OCI-LY3 (cell line): ENCODE data around the gene ABHD17A.

Experiments
- EZH2phosphoT487 ChIP-seq: fragments of 200-600 bp; shearing (Covaris generic); IDR thresholded peaks from 2 replicates; pipeline ENCODE4 v1.6.1; 2018; ENCODE audit warnings: antibody characterized with exemption, mixed run types, low read depth
- TF ChIP-seq, protein P1 (sequence below): fragments of 200-600, 300-600 bp; sonication (generic); IDR thresholded peaks from 2 replicates; pipeline ENCODE4 v1.5.1; 2014; ENCODE audit warnings: antibody characterized with exemption, low read length, low read depth

DNA sequence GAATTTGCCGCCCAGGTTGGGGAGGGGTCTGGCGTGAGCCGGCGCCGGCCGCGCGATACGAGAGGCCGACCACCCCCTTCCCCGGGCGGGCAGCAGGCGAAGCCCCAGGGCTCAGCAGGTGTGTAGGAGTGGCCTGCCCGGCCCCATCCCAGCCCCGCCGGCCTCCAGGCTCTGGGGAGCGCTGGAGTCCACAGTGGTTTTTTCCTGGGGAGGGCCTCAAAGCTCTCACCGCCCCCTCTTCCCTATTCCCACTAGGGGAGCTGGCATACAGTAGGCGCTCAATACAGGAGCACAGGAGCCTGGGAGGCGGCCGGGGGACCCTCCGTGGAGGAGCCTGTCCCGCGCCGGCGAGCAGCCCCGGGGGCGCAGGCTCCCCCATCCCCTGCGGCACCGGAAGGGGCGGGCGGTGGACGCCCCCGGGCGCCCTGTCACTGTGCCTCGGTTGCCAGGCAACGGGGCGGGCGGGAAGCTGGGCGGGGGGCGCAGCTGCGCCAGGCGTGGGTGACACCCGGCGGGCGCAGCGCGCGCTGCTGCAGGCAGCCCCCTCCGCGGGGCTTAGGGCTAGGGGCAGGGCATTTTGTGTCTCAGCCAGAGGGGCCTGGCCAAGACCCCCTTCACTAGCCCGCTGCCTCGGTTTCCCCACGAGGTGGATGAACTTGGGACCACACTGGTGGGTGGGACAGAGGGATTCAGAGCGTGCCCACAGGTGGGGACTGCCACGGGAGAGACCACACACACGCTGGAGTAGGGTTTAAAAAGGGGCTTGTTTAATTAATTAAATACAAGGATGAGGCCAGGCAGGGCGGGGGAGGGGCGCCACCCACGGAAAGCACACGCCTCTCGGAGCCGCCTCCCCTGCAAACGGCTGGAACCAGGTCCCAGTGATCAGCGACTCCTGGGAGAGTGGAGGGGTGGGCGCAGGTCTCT lies 33.4 kb downstream of the ABHD17A start:
- TF ChIP-seq, protein P1, sequence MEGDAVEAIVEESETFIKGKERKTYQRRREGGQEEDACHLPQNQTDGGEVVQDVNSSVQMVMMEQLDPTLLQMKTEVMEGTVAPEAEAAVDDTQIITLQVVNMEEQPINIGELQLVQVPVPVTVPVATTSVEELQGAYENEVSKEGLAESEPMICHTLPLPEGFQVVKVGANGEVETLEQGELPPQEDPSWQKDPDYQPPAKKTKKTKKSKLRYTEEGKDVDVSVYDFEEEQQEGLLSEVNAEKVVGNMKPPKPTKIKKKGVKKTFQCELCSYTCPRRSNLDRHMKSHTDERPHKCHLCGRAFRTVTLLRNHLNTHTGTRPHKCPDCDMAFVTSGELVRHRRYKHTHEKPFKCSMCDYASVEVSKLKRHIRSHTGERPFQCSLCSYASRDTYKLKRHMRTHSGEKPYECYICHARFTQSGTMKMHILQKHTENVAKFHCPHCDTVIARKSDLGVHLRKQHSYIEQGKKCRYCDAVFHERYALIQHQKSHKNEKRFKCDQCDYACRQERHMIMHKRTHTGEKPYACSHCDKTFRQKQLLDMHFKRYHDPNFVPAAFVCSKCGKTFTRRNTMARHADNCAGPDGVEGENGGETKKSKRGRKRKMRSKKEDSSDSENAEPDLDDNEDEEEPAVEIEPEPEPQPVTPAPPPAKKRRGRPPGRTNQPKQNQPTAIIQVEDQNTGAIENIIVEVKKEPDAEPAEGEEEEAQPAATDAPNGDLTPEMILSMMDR, result no peak
- TF ChIP-seq EZH2phosphoT487, result no peak
